GM12878 (cell line): ENCODE data around the gene VASH2.
A peak's percentile ranks its signal among the peaks of the same experiment; 100 is the strongest.

Experiments
- BRCA1 ChIP-seq: IDR thresholded peaks from 2 replicates; pipeline ENCODE4 v1.6.1; 2011; ENCODE audit warnings: low read depth, low read length, improper control_type of control experiment
- GABPA ChIP-seq: IDR thresholded peaks from 2 replicates; pipeline ENCODE4 v1.6.1; 2014; ENCODE audit warnings: antibody characterized with exemption, low read depth, mild to moderate bottlenecking, inconsistent platforms
- HDAC2 ChIP-seq: fragments of 200-600 bp; sonication (generic); IDR thresholded peaks from 2 replicates; pipeline ENCODE4 v1.6.1; 2017
- MEF2B ChIP-seq: fragments of 450-650 bp; IDR thresholded peaks from 2 replicates; pipeline ENCODE4 v1.6.1; 2018; ENCODE audit warnings: mild to moderate bottlenecking, moderate library complexity; ENCODE audit not compliant: partially characterized antibody, poor library complexity, severe bottlenecking
- NFIC ChIP-seq: IDR thresholded peaks from 2 replicates; pipeline ENCODE4 v1.6.1; 2012; ENCODE audit warnings: low read depth, mild to moderate bottlenecking, inconsistent platforms, low read length, moderate library complexity
- POLR2A ChIP-seq: IDR thresholded peaks from 2 replicates; pipeline ENCODE4 v1.6.1; 2011; ENCODE audit warnings: low read depth, mild to moderate bottlenecking, low read length
- ZNF274 ChIP-seq: IDR thresholded peaks from one replicate; pipeline ENCODE4 v1.8.0; 2011; ENCODE audit not compliant: insufficient read length, insufficient read depth
- TF ChIP-seq, protein P1 (sequence below): IDR thresholded peaks from 2 replicates; pipeline ENCODE4 v1.6.1; 2011; ENCODE audit warnings: low read depth, mild to moderate bottlenecking, low read length, moderate library complexity, borderline replicate concordance; ENCODE audit errors: extremely low read depth
- TF ChIP-seq, protein P2 (sequence below), 3 experiments: IDR thresholded peaks in 2 of 3; conservative IDR thresholded peaks in 1 of 3; 2 replicates each; pipeline ENCODE4 v1.5.1; 2011; ENCODE audit warnings: low read depth in 3 of 3, low read length in 3 of 3, mild to moderate bottlenecking in 3 of 3, control low read depth in 2 of 3, moderate library complexity in 2 of 3, inconsistent platforms in 1 of 3, mixed read lengths in 1 of 3; ENCODE audit not compliant: control insufficient read depth in 2 of 3, insufficient read depth in 1 of 3; ENCODE audit errors: extremely low read depth in 1 of 3
- TF ChIP-seq, protein P3 (sequence below): IDR thresholded peaks from 2 replicates; pipeline ENCODE4 v1.6.1; 2012; ENCODE audit warnings: low read length, inconsistent platforms
- TF ChIP-seq, protein P4 (sequence below): fragments of 450-650 bp; IDR thresholded peaks from 2 replicates; pipeline ENCODE4 v1.6.1; 2017; ENCODE audit warnings: mild to moderate bottlenecking
- TF ChIP-seq, protein P5 (sequence below): IDR thresholded peaks from 2 replicates; pipeline ENCODE4 v1.6.1; 2012; ENCODE audit warnings: mild to moderate bottlenecking, low read depth, low read length

DNA sequence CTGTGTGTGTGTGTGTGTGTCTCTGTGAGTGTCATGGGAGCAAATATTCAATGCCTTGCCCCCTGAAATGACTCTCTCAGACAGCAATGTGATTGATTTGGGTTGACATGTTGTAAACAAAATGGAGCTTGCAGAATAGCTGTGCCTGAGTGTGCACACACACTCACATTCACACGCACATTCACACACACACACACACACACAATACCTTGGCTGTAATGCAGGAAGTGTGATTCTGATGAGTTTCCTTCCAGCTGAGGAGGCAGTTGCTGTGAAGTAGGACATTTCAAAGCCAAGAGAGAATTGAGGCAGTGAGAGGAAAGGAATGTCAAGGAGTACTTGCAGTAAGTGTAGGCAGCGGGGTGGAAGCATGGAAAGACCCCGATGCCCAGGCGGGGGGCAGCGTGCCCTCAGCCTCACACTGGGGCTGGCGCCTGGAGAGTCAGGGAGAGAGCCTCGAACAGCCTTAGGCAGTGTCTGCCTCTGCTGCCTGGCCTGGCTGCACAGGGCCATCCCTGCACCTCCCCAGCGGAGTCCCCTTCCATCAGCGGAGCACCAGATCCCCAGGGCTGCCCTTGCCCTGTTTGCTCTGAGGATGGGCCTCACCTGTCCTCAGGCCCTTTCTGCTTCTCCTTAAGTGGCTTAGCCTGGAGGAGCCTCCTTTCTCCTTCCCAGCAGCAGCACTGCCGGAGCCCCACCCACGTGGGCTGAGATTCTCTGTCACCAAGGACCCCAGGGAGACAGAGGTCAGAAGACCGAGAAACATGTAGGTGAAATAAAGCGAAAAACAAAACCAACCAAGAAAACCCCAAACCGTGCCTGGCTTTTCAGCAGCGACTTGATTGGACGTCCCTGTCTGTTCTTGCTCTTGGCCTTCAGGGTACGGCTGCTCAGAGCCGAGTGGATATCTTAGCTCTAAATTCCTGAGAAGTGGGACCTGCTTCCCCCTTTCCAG lies 9.2 kb downstream of the VASH2 start:
- TF ChIP-seq NFIC (no peak), GABPA (no peak), HDAC2 (no peak), BRCA1 (no peak), POLR2A (no peak), MEF2B (peak; percentile 91), ZNF274 (no peak)
- TF ChIP-seq, protein P1, sequence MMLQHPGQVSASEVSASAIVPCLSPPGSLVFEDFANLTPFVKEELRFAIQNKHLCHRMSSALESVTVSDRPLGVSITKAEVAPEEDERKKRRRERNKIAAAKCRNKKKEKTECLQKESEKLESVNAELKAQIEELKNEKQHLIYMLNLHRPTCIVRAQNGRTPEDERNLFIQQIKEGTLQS: no peak
- TF ChIP-seq, protein P2, sequence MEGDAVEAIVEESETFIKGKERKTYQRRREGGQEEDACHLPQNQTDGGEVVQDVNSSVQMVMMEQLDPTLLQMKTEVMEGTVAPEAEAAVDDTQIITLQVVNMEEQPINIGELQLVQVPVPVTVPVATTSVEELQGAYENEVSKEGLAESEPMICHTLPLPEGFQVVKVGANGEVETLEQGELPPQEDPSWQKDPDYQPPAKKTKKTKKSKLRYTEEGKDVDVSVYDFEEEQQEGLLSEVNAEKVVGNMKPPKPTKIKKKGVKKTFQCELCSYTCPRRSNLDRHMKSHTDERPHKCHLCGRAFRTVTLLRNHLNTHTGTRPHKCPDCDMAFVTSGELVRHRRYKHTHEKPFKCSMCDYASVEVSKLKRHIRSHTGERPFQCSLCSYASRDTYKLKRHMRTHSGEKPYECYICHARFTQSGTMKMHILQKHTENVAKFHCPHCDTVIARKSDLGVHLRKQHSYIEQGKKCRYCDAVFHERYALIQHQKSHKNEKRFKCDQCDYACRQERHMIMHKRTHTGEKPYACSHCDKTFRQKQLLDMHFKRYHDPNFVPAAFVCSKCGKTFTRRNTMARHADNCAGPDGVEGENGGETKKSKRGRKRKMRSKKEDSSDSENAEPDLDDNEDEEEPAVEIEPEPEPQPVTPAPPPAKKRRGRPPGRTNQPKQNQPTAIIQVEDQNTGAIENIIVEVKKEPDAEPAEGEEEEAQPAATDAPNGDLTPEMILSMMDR (IDR thresholded peaks at IDR 0.05 in 2 of 3, conservative IDR thresholded peaks at IDR 0.05 in 1 of 3; ENCODE audit: control insufficient read depth in 2 of 3, extremely low read depth in 1 of 3, insufficient read depth in 1 of 3, low read depth in 3 of 3, low read length in 3 of 3): no peak
- TF ChIP-seq, protein P3, sequence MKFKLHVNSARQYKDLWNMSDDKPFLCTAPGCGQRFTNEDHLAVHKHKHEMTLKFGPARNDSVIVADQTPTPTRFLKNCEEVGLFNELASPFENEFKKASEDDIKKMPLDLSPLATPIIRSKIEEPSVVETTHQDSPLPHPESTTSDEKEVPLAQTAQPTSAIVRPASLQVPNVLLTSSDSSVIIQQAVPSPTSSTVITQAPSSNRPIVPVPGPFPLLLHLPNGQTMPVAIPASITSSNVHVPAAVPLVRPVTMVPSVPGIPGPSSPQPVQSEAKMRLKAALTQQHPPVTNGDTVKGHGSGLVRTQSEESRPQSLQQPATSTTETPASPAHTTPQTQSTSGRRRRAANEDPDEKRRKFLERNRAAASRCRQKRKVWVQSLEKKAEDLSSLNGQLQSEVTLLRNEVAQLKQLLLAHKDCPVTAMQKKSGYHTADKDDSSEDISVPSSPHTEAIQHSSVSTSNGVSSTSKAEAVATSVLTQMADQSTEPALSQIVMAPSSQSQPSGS: no peak
- TF ChIP-seq, protein P4, sequence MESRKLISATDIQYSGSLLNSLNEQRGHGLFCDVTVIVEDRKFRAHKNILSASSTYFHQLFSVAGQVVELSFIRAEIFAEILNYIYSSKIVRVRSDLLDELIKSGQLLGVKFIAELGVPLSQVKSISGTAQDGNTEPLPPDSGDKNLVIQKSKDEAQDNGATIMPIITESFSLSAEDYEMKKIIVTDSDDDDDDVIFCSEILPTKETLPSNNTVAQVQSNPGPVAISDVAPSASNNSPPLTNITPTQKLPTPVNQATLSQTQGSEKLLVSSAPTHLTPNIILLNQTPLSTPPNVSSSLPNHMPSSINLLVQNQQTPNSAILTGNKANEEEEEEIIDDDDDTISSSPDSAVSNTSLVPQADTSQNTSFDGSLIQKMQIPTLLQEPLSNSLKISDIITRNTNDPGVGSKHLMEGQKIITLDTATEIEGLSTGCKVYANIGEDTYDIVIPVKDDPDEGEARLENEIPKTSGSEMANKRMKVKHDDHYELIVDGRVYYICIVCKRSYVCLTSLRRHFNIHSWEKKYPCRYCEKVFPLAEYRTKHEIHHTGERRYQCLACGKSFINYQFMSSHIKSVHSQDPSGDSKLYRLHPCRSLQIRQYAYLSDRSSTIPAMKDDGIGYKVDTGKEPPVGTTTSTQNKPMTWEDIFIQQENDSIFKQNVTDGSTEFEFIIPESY: no peak
- TF ChIP-seq, protein P5, sequence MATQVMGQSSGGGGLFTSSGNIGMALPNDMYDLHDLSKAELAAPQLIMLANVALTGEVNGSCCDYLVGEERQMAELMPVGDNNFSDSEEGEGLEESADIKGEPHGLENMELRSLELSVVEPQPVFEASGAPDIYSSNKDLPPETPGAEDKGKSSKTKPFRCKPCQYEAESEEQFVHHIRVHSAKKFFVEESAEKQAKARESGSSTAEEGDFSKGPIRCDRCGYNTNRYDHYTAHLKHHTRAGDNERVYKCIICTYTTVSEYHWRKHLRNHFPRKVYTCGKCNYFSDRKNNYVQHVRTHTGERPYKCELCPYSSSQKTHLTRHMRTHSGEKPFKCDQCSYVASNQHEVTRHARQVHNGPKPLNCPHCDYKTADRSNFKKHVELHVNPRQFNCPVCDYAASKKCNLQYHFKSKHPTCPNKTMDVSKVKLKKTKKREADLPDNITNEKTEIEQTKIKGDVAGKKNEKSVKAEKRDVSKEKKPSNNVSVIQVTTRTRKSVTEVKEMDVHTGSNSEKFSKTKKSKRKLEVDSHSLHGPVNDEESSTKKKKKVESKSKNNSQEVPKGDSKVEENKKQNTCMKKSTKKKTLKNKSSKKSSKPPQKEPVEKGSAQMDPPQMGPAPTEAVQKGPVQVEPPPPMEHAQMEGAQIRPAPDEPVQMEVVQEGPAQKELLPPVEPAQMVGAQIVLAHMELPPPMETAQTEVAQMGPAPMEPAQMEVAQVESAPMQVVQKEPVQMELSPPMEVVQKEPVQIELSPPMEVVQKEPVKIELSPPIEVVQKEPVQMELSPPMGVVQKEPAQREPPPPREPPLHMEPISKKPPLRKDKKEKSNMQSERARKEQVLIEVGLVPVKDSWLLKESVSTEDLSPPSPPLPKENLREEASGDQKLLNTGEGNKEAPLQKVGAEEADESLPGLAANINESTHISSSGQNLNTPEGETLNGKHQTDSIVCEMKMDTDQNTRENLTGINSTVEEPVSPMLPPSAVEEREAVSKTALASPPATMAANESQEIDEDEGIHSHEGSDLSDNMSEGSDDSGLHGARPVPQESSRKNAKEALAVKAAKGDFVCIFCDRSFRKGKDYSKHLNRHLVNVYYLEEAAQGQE: no peak
